GM12874 (cell line): ENCODE data around the gene OR6V1.

Source experiments
- TF ChIP-seq, protein P1 (sequence below): IDR thresholded peaks from 2 replicates; pipeline ENCODE4 v1.5.1; 2011; ENCODE audit warnings: low read depth, mild to moderate bottlenecking, control low read depth, low read length, moderate library complexity; ENCODE audit not compliant: insufficient read depth

Gene OR6V1

DNA sequence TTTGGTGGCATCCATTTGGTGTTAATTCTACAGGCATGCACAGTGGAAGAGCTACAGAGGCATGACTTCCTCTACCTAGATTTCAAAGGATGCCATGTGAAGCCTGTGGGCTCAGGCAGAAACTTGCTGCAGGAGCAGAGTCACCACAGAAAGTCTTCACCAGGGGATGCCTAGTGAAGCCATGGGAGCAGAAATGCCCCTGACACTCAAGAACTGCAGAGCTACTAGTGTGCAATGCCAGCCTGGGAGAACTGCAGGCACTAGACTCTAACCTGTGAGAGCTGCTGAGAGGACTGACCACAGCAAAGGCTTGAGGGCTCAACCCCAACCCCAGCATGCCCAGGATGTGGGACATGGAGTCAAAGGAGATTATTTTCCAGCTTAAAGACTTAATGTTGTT, 29.1 kb upstream of the OR6V1 start:
- TF ChIP-seq, protein P1, sequence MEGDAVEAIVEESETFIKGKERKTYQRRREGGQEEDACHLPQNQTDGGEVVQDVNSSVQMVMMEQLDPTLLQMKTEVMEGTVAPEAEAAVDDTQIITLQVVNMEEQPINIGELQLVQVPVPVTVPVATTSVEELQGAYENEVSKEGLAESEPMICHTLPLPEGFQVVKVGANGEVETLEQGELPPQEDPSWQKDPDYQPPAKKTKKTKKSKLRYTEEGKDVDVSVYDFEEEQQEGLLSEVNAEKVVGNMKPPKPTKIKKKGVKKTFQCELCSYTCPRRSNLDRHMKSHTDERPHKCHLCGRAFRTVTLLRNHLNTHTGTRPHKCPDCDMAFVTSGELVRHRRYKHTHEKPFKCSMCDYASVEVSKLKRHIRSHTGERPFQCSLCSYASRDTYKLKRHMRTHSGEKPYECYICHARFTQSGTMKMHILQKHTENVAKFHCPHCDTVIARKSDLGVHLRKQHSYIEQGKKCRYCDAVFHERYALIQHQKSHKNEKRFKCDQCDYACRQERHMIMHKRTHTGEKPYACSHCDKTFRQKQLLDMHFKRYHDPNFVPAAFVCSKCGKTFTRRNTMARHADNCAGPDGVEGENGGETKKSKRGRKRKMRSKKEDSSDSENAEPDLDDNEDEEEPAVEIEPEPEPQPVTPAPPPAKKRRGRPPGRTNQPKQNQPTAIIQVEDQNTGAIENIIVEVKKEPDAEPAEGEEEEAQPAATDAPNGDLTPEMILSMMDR: no peak

GRCh38 chr7:143025371-143025770, 26.8 kb upstream of the OR6V1 start:
- TF ChIP-seq, protein P1: no peak

GRCh38 chr7:143027032-143027431, 25.1 kb upstream of the OR6V1 start, which contains the start of gene OR9A2:
OR9A2 (minus strand) TSS chr7:143027132; CDS start chr7:143027132, 0 bp downstream.
- TF ChIP-seq, protein P1: no peak

DNA sequence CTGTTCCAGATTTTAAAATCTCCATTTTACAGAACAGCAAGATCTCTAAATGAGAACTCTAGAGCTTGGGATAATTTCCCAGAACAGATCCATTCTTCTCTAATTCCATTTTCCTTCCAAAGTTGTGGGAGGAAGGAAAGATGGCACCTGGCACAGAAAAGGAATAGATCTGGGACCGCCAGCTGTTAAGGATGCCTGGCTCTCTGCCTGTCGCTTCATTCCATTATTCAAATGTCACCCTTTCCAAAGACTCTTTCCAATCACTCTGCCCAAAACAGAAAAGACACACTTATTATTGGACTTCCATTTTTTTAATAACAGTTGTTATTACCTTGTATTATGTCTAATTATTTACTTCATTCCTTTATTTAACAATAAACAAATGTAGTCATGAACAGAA, 24.5 kb upstream of the OR6V1 start:
- TF ChIP-seq, protein P1: no peak

- TF ChIP-seq, protein P1: no peak
These were observed 13.5 kb upstream of the OR6V1 start for GRCh38 chr7:143038635-143039034.

GRCh38 chr7:143040209-143040715, 11.9 kb upstream of the OR6V1 start:
- TF ChIP-seq, protein P1: no peak

- TF ChIP-seq, protein P1: no peak
These were observed 10.8 kb upstream of the OR6V1 start for GRCh38 chr7:143041346-143041745.
